ENCODE measurements around the gene TMEM245.

DNA sequence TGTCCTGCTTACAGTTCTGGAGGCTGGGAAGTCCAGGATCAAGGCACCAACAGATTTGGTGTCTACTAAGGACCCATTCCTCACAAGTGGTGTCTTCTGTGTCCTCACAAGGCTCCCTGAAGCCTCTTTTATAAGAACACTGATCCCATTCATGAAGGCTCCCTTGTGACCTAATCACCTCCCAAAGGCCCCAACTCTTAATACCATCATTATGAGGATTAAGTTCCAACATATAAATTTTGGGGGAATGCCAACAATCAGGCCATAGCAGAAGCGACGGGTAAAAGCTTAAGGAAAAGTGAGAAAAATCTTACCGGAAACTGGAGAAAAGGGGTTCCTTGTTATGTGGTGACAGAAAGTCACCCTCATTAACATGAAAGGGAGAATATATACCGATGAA is 117.6 kb downstream of the TMEM245 start:
- TF ChIP-seq, protein P1, sequence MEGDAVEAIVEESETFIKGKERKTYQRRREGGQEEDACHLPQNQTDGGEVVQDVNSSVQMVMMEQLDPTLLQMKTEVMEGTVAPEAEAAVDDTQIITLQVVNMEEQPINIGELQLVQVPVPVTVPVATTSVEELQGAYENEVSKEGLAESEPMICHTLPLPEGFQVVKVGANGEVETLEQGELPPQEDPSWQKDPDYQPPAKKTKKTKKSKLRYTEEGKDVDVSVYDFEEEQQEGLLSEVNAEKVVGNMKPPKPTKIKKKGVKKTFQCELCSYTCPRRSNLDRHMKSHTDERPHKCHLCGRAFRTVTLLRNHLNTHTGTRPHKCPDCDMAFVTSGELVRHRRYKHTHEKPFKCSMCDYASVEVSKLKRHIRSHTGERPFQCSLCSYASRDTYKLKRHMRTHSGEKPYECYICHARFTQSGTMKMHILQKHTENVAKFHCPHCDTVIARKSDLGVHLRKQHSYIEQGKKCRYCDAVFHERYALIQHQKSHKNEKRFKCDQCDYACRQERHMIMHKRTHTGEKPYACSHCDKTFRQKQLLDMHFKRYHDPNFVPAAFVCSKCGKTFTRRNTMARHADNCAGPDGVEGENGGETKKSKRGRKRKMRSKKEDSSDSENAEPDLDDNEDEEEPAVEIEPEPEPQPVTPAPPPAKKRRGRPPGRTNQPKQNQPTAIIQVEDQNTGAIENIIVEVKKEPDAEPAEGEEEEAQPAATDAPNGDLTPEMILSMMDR (IDR thresholded peaks at IDR 0.05; ENCODE audit: insufficient read depth, low read depth, low read length), result no peak
- TF ChIP-seq EZH2 (IDR thresholded peaks at IDR 0.05; ENCODE audit: insufficient read depth, low read length), result no peak
